Ovary (tissue), 3 donors: ENCODE data around the gene OR4S1.
"Not testable (repeated sequence)": the region's sequence is repeated elsewhere in the genome, so short reads cannot be mapped to it uniquely, and the experiment has no call there.

ENCODE experiments used
- CTCF ChIP-seq, 3 donors: fragments of 450-650 bp in 2 of 3; fragments of 200-600 bp in 1 of 3; IDR thresholded peaks; one replicate each; pipeline versions ENCODE4 v1.5.1 to v1.8.0; 2016 to 2022; ENCODE audit warnings: antibody characterized with exemption in 3 of 3, mild to moderate bottlenecking in 1 of 3
- EP300 ChIP-seq: sonication (generic); formaldehyde crosslinking; IDR thresholded peaks from one replicate; pipeline ENCODE4 v1.6.1; 2017; ENCODE audit warnings: antibody characterized with exemption
- POLR2A ChIP-seq: fragments of 450-650 bp; IDR thresholded peaks from one replicate; pipeline ENCODE4 v1.6.1; 2017; ENCODE audit warnings: antibody characterized with exemption, mild to moderate bottlenecking, moderate library complexity
- donor health status: DM: no; HTN: no; CAD: no.

- TF ChIP-seq CTCF (IDR thresholded peaks at IDR 0.05); POLR2A; EP300: not testable (repeated sequence)
Measured at GRCh38 chr11:48346286-48346685, 40.3 kb downstream of the OR4S1 start.
